Neural progenitor cell (in vitro differentiated cells): ENCODE results near the gene SV2B.

Experiments used
- EZH2 ChIP-seq: fragments of 200-600 bp; sonication (generic); IDR thresholded peaks from 2 replicates; pipeline ENCODE4 v1.6.1; 2017; ENCODE audit warnings: antibody characterized with exemption, mild to moderate bottlenecking, moderate library complexity
- TF ChIP-seq, protein P1 (sequence below): fragments of 200-600 bp; sonication (generic); IDR thresholded peaks from 2 replicates; pipeline ENCODE4 v1.5.1; 2017; ENCODE audit warnings: antibody characterized with exemption, mild to moderate bottlenecking

DNA sequence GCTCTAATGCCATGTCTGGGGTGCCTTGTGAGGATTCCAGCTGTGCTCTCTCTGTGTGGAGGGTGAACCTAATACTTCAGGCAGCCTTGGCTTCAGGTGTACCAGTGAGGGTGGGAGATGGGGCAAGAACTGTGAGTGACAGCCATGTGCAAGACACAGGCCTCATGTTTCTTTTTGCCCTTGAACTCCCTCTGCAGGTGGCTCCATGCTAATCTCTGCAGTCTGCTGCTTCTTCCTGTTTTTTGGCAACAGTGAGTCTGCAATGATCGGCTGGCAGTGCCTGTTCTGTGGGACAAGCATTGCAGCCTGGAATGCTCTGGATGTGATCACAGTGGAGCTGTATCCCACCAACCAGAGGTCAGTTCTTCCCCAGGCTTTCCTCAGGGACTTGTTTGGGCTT is 189.3 kb downstream of the SV2B start:
- TF ChIP-seq, protein P1, sequence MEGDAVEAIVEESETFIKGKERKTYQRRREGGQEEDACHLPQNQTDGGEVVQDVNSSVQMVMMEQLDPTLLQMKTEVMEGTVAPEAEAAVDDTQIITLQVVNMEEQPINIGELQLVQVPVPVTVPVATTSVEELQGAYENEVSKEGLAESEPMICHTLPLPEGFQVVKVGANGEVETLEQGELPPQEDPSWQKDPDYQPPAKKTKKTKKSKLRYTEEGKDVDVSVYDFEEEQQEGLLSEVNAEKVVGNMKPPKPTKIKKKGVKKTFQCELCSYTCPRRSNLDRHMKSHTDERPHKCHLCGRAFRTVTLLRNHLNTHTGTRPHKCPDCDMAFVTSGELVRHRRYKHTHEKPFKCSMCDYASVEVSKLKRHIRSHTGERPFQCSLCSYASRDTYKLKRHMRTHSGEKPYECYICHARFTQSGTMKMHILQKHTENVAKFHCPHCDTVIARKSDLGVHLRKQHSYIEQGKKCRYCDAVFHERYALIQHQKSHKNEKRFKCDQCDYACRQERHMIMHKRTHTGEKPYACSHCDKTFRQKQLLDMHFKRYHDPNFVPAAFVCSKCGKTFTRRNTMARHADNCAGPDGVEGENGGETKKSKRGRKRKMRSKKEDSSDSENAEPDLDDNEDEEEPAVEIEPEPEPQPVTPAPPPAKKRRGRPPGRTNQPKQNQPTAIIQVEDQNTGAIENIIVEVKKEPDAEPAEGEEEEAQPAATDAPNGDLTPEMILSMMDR: no peak
- no peak for TF ChIP-seq EZH2
